Measurements from ENCODE around the gene VANGL1. TPM values are rescaled to one million over a fixed set of nuclear protein-coding genes. Genes with fewer than 3 reads are reported as not detected.
A peak's percentile ranks its signal among the peaks of the same experiment; 100 is the strongest.

VANGL1 gene
- 10 to 100 TPM; 15.6 to 21.7 (median 17.9) TPM for total RNA-seq
- long read RNA-seq, donor 1, full-length matches to known transcripts: 17 of 23 reads
- long read RNA-seq, donor 1, partial matches to known transcripts: 2 of 23 reads
- long read RNA-seq, donor 1, other reads (novel, unspliced or antisense): 4 of 23 reads
- long read RNA-seq, donor 2, full-length matches to known transcripts: 7 of 8 reads
- long read RNA-seq, donor 2, partial matches to known transcripts: 1 of 8 reads
- long read RNA-seq, donor 2, other reads (novel, unspliced or antisense): 0 of 8 reads

- peak; percentile 79 to 86 (median 84) for DNase-seq
- H3K4me1 ChIP-seq (ENCODE audit: low read depth): peaks cover 12% of the 10 kb centered on the region
- H3K36me3 ChIP-seq (ENCODE audit: low read depth): no peaks in the 10 kb centered on the region
- TF ChIP-seq, protein P1, sequence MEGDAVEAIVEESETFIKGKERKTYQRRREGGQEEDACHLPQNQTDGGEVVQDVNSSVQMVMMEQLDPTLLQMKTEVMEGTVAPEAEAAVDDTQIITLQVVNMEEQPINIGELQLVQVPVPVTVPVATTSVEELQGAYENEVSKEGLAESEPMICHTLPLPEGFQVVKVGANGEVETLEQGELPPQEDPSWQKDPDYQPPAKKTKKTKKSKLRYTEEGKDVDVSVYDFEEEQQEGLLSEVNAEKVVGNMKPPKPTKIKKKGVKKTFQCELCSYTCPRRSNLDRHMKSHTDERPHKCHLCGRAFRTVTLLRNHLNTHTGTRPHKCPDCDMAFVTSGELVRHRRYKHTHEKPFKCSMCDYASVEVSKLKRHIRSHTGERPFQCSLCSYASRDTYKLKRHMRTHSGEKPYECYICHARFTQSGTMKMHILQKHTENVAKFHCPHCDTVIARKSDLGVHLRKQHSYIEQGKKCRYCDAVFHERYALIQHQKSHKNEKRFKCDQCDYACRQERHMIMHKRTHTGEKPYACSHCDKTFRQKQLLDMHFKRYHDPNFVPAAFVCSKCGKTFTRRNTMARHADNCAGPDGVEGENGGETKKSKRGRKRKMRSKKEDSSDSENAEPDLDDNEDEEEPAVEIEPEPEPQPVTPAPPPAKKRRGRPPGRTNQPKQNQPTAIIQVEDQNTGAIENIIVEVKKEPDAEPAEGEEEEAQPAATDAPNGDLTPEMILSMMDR (IDR thresholded peaks at IDR 0.05): no peak
- peak within 1 kb of the TSS; percentile 61 for H3K4me3 ChIP-seq
- H3K9me3 ChIP-seq: peaks cover 7% of the 10 kb centered on the region
- intact Hi-C loops (cut with DNase I, micrococcal nuclease): no loop called here
- ATAC-seq: peak; percentile 90
Measured at GRCh38 chr1:115641762-115642167, at the start of gene VANGL1. Gene VANGL1 (plus strand): TSS chr1:115641970. CDS start chr1:115651414, 9,444 bp downstream.

GRCh38 chr1:115592264-115592663, 49.5 kb upstream of the VANGL1 start:
- DNase-seq: no peak
- TF ChIP-seq, protein P1 (IDR thresholded peaks at IDR 0.05): no peak
- no peak for ATAC-seq
- no peak overlapping the region for H3K4me3 ChIP-seq
- H3K4me1 ChIP-seq (ENCODE audit: low read depth): no peaks in the 10 kb centered on the region
- no peaks in the 10 kb centered on the region for H3K36me3 ChIP-seq (ENCODE audit: low read depth)
- peaks cover 24% of the 10 kb centered on the region for H3K9me3 ChIP-seq
- intact Hi-C loops (cut with DNase I, micrococcal nuclease): loop anchor here in 1 of 2 donors (5.0 kb wide), 1 partner anchor 620 kb away; no protein-coding TSS in a partner anchor

- Histone ChIP-seq H3K4me3 (no peak overlapping the region), H3K9me3 (peaks cover 13% of the 10 kb centered on the region), H3K36me3 (ENCODE audit: low read depth) (no peaks in the 10 kb centered on the region), H3K4me1 (ENCODE audit: low read depth) (no peaks in the 10 kb centered on the region)
- ATAC-seq (no peak), DNase-seq (no peak)
- intact Hi-C loops (cut with DNase I, micrococcal nuclease): loop anchor here in 1 of 2 donors (5.0 kb wide), 1 partner anchor 621 kb away; no protein-coding TSS in a partner anchor
- TF ChIP-seq, protein P1 (IDR thresholded peaks at IDR 0.05): no peak
Measured at GRCh38 chr1:115593365-115594259, 48.2 kb upstream of the VANGL1 start.

DNA sequence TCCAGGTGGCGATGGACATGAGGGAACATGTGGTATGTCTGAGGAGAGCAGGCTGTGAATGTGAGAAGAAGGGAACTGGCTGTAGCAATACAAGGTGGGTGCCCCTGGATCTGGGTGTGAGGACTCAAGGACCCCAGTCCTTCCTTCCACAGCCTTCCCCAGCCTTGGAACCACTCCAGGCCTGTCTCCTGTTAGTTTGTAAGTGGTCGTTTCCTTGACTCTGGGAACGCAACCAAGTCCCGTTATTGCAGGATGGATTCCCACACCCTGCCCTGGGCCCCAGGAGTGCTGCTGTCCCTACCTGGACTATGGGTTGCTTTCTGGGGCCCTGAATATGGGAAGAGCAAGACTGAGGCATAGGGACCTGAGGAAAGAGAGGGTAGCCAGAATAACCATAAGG, 47.2 kb upstream of the VANGL1 start:
- TF ChIP-seq, protein P1 (IDR thresholded peaks at IDR 0.05): no peak
- intact Hi-C loops (cut with DNase I, micrococcal nuclease): loop anchor here in 1 of 2 donors (5.0 kb wide), 1 partner anchor 622 kb away; no protein-coding TSS in a partner anchor
- no peaks in the 10 kb centered on the region for H3K4me1 ChIP-seq (ENCODE audit: low read depth)
- H3K4me3 ChIP-seq: no peak overlapping the region
- peaks cover 5% of the 10 kb centered on the region for H3K9me3 ChIP-seq
- H3K36me3 ChIP-seq (ENCODE audit: low read depth): no peaks in the 10 kb centered on the region
- no peak for ATAC-seq
- DNase-seq: no peak

DNA sequence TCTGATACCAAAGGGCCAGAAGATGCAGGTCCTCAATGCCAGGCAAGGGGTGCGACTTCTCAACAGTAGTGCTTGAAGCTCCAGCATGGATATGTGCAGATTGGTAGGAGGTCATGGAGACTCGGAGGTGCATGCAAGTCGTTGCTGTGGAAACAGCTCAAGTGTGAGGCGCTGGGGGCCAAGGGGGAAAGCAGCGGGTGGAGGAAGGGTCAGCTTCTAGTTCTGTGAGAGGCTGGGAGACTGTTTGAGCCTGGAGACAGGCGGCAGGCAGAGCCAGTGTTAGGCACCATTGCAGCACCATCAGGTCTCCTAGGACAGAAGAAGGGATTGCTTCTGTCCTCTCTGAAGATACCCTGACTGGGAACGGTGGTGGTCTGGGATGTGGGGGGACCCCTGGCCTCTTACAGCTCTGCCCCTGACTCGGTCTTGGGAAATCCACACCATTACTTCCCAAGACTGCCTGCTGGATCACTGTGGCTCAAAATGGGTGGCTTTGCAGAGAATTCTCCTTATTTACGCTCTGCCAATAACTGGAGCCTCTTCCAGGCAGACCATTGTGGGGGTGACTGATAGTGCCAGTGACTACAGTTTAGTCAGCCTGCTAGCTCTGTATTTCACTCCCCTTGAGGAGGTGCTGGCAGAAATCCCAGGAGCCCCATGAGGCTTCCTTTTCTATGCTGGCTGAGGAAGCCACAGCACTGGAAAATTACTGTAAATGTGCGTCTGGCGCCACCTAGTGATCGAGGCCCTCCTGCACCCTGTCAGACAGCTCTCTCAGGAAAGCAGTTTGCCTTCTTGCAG, 46.3 kb upstream of the VANGL1 start:
- TF ChIP-seq, protein P1 (IDR thresholded peaks at IDR 0.05): peak; percentile 85
- intact Hi-C loops (cut with DNase I, micrococcal nuclease): loop anchor here (5.0 kb wide), 1 partner anchor 458 kb away; no protein-coding TSS in a partner anchor
- Histone ChIP-seq H3K36me3 (ENCODE audit: low read depth) (no peaks in the 10 kb centered on the region), H3K9me3 (no peaks in the 10 kb centered on the region), H3K4me1 (ENCODE audit: low read depth) (no peaks in the 10 kb centered on the region), H3K4me3 (no peak overlapping the region)
- DNase-seq: peak; percentile 70 to 92 (median 86)
- peak; percentile 86 for ATAC-seq

All from mucosa of descending colon (tissue), 3 donors.